ENCODE measurements around the gene ARHGDIB.

ARHGDIB gene

DNA sequence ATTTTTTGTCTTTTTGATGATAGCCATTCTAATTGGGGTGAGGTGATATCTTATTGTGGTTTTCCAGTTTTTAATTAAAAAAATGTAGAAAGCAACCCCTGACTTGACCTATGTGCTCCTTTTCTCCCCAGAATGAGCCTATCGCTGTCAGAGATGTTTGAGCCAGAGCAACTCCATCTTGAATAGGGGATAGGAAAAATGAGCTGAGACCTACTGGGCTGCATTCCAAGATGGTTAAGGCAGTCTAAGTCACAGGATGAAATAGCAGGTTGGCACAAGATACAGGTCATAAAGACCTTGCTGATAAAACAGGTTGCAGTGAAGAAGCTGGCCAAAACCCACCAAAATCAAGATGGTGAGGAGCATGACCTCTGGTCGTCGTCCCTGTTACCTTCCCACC lies 36.9 kb downstream of the ARHGDIB start:
- no peak overlapping the region for H3K4me3 ChIP-seq (ENCODE audit: low read length)
- TF ChIP-seq CTCF (conservative IDR thresholded peaks at IDR 0.05; ENCODE audit: low read length): no peak
- DNase-seq (ENCODE audit: low read depth): no peak

DNA sequence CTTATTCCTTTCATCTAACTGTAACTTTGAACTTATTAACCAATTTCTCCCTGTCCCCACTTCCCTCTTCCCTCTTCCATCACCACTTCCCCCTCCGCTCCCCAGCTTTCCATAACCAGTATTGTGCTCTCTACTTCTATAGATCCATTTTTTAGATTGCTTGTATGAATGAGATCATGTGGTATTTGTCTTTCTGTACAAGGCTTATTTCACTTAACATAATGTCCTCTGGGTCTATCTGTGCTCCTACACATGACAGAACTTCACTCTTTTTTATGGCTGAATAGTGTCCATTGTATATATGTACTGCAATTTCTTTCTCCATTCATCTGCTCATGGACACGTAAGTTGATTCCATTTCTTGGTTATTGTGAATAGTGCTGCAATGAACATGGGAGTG lies 37.5 kb downstream of the ARHGDIB start:
- TF ChIP-seq CTCF (conservative IDR thresholded peaks at IDR 0.05; ENCODE audit: low read length): no peak
- no peak for DNase-seq (ENCODE audit: low read depth)
- H3K4me3 ChIP-seq (ENCODE audit: low read length): no peak overlapping the region

DNA sequence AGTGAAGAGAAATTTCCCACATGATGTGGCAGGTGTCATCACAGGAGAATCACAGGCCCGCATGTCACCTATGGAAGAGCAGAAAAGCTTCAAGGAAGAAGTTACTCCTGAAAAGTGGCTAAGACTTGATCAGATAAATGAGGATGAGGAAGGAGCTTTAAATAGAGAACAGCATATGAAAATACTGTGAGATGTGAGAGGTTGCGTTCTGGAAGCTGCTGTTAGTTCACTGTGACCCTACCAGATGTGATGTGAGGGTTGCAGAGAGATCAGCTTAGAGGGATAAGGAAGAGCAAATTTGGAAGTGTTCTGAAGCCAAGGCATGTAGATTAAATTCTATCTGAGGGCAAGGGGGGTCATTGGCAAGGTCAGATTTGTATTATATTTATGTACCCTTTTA lies 40.2 kb downstream of the ARHGDIB start:
- no peak for TF ChIP-seq CTCF (conservative IDR thresholded peaks at IDR 0.05; ENCODE audit: low read length)
- no peak overlapping the region for H3K4me3 ChIP-seq (ENCODE audit: low read length)
- DNase-seq (ENCODE audit: low read depth): no peak

DNA sequence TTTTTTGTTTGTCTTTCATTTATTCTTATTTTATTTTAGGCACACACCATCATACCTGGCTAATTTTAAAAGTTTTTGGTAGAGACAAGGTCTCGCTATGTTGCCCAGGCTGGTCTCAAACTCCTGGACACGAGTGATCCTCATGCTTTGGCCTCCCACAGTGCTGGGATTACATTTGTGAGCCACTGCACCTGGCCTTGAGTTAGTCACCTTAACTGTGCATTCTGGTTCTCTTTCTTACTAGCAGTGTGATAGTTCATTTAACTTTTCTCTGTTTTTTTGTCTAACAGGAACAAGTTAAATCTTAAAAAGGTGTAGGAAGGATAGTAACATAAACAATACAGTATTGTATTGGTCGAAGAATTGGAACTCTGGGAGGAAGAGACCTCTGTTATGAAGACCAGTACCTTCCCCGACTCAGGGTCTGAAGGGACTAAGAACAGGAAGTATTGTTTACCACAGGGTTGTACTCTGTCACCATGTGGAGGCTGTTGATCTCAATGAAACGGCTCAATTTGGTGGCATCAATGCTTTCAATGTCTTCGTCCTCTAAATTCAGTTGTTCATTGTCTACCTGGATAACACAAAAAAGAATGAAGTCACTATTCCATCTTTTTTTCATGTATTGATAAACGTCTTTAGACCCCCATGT lies 40.8 kb downstream of the ARHGDIB start:
- no peak for DNase-seq (ENCODE audit: low read depth)
- no peak for TF ChIP-seq CTCF (conservative IDR thresholded peaks at IDR 0.05; ENCODE audit: low read length)
- H3K4me3 ChIP-seq (ENCODE audit: low read length): no peak overlapping the region

- no peak overlapping the region for H3K4me3 ChIP-seq (ENCODE audit: low read length)
- DNase-seq (ENCODE audit: low read depth): no peak
- no peak for TF ChIP-seq CTCF (conservative IDR thresholded peaks at IDR 0.05; ENCODE audit: low read length)
These were observed 41.9 kb downstream of the ARHGDIB start for GRCh38 chr12:14919455-14919854.

DNA sequence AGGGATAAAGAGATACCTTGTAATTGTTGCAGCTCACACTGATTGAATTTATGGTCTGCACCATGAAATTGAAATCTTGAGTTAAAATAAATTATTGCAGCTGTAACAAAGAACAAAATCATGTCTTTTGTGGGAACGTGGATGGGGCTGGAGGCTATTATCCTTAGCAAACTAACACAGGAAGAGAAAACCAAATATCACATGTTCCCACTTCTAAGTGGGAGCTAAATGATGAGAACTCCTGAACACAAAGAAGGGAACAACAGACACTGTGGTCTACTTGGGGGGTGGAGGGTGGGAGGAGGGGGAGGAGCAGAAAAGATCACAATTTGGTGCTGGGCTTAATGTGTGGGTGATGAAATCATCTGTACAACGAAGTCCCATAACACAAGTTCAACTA lies 45.7 kb downstream of the ARHGDIB start:
- DNase-seq (ENCODE audit: low read depth): no peak
- no peak for TF ChIP-seq CTCF (conservative IDR thresholded peaks at IDR 0.05; ENCODE audit: low read length)

GRCh38 chr12:14913381-14913781 lies 48.0 kb downstream of the ARHGDIB start:
- no peak for TF ChIP-seq CTCF (conservative IDR thresholded peaks at IDR 0.05; ENCODE audit: low read length)
- no peak for DNase-seq (ENCODE audit: low read depth)
- no peak overlapping the region for H3K4me3 ChIP-seq (ENCODE audit: low read length)

More for the DNA sequence above, 45.7 kb downstream of the ARHGDIB start:
- no peak overlapping the region for H3K4me3 ChIP-seq (ENCODE audit: low read length)

All from AG10803 (cell line).